ENCODE measurements around the gene PPM1M. TPM values are rescaled to one million over a fixed set of nuclear protein-coding genes. Genes with fewer than 3 reads are reported as not detected.

PPM1M gene
- total RNA-seq, 1 donor from 2014 or later, result 59.5 TPM

DNA sequence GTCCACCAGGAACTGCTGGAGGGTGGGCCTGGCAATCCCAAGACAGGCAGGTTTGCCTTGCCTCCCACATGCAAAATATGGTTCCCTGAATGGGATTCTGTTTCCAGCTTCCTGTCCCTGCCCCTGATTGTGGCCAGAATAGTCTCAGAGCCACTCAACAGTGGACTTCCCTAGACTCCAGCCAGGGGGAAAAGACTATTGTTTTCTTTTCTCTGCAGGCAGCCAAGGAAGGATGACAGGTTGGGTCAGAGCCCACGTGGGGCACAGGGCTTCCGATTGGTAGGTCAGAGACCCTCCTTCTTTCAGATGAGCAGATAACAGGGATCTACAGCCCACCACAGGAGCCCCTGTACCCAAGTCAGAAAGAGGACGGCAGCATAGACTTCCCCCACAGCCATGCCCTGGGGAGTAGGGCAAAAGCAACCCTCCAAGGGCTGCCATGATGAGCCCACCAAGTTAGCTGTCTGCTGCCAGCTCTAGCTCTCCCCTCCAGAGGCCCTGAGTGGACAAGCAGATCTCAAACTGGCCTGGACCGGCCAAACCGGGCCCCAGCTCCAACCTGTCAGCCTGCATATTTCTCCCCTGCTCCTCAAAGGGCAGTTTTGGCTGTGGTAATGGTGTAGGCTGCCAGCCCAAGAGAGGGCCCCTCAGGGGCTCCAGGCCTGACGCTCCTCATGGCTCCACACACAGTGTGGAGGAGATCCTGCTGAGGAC is 26.5 kb upstream of the PPM1M start:
- intact Hi-C loops (cut with micrococcal nuclease), result no loop called here
- Mint-ChIP-seq H3K27me3 (ENCODE audit: insufficient read depth) (no peaks in the 10 kb centered on the region), H3K4me1 (ENCODE audit: low read depth) (peaks cover 83% of the 10 kb centered on the region), H3K27ac (no peak overlapping the region), H3K4me3 (no peak overlapping the region), H3K36me3 (ENCODE audit: low read depth) (peaks cover 17% of the 10 kb centered on the region), H3K9me3 (no peaks in the 10 kb centered on the region)
- no peak for DNase-seq (ENCODE audit: low spot score)

GRCh38 chr3:52220380-52221026 is 25.1 kb upstream of the PPM1M start:
- DNase-seq (ENCODE audit: low spot score), result peak; percentile 78
- intact Hi-C loops (cut with micrococcal nuclease), result loop anchor here (1.0 to 5.0 kb wide), 4 partner anchors 19 to 227 kb away; partner anchors contain the start of genes SEMA3G and TWF2

GRCh38 chr3:52221141-52221562 is 24.4 kb upstream of the PPM1M start:
- no peak overlapping the region for H3K27ac Mint-ChIP-seq
- DNase-seq (ENCODE audit: low spot score), result no peak
- peaks cover 7% of the 10 kb centered on the region for H3K36me3 Mint-ChIP-seq (ENCODE audit: low read depth)
- H3K4me1 Mint-ChIP-seq (ENCODE audit: low read depth), result peaks cover 93% of the 10 kb centered on the region
- H3K4me3 Mint-ChIP-seq, result no peak overlapping the region
- no peaks in the 10 kb centered on the region for H3K27me3 Mint-ChIP-seq (ENCODE audit: insufficient read depth)
- intact Hi-C loops (cut with micrococcal nuclease), result loop anchor here (5.0 kb wide), 2 partner anchors 219 to 226 kb away; partner anchors contain the start of gene SEMA3G
- H3K9me3 Mint-ChIP-seq, result no peaks in the 10 kb centered on the region

More at GRCh38 chr3:52220380-52221026, 25.1 kb upstream of the PPM1M start:
- H3K27me3 Mint-ChIP-seq (ENCODE audit: insufficient read depth), result no peaks in the 10 kb centered on the region
- H3K36me3 Mint-ChIP-seq (ENCODE audit: low read depth), result peaks cover 8% of the 10 kb centered on the region
- H3K9me3 Mint-ChIP-seq, result no peaks in the 10 kb centered on the region
- peak overlapping the region; percentile 55 for H3K27ac Mint-ChIP-seq
- H3K4me1 Mint-ChIP-seq (ENCODE audit: low read depth), result peaks cover 89% of the 10 kb centered on the region
- H3K4me3 Mint-ChIP-seq, result peak overlapping the region; percentile 30

- peak; percentile 57 for DNase-seq (ENCODE audit: low spot score)
- peak overlapping the region; percentile 75 for H3K27ac Mint-ChIP-seq
- H3K27me3 Mint-ChIP-seq (ENCODE audit: insufficient read depth), result no peaks in the 10 kb centered on the region
- peaks cover 3% of the 10 kb centered on the region for H3K36me3 Mint-ChIP-seq (ENCODE audit: low read depth)
- peak overlapping the region; percentile 76 for H3K4me3 Mint-ChIP-seq
- peaks cover 93% of the 10 kb centered on the region for H3K4me1 Mint-ChIP-seq (ENCODE audit: low read depth)
- intact Hi-C loops (cut with micrococcal nuclease), result loop anchor here (5.0 kb wide), 2 partner anchors 219 to 226 kb away; partner anchors contain the start of gene SEMA3G
- H3K9me3 Mint-ChIP-seq, result no peaks in the 10 kb centered on the region
These were observed 23.8 kb upstream of the PPM1M start for GRCh38 chr3:52221563-52222318.

DNA sequence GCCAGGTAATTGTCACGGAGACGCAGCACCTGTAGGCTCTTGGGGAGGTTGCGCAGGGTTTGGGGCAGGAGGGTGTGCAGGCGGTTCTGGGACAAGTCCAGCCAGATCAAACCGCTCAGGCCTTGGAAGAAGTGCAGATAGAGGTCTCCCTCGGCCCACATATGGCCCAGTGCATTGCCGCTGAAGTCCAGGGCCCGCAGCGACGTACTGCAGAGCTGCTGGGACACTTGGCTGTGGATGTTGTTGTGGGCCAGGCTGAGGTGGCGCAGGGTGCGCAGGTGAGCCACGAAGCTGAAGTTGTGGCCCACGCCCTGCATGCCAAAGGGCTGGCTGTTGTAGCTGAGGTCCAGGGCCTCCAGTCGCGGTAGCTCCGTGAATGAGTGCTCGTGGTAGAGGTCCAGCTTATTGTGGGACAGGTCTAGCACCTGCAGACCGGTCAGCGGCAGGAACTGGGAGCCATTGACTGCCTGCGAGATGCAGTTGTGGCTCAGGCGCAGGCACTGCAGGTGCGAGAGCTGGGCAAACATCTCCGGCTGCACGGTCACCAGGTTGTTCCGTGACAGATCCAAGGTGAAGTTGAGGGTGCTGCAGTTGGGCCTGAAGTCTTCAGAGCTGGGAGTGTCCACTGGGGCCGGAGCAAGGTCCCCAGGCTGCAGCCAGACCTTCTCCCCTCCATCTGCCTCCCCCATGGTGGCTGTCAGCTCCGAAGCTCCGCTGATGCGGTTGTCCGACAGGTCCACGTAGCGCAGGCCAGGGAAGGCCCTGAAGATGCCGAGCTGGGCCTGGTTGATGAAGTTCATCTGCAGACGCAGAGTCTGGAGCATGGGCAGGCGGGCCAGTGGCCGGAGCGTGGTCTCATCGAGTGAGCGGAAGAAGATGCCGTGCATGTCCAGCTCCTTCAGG is 23.0 kb upstream of the PPM1M start:
- H3K36me3 Mint-ChIP-seq (ENCODE audit: low read depth), result peaks cover under 1% of the 10 kb centered on the region
- DNase-seq (ENCODE audit: low spot score), result no peak
- peak overlapping the region; percentile 76 for H3K4me3 Mint-ChIP-seq
- peaks cover 88% of the 10 kb centered on the region for H3K4me1 Mint-ChIP-seq (ENCODE audit: low read depth)
- intact Hi-C loops (cut with micrococcal nuclease), result loop anchor here (5.0 kb wide), 2 partner anchors 220 to 225 kb away; partner anchors contain the start of gene SEMA3G
- no peaks in the 10 kb centered on the region for H3K27me3 Mint-ChIP-seq (ENCODE audit: insufficient read depth)
- peak overlapping the region; percentile 75 for H3K27ac Mint-ChIP-seq
- no peaks in the 10 kb centered on the region for H3K9me3 Mint-ChIP-seq

DNA sequence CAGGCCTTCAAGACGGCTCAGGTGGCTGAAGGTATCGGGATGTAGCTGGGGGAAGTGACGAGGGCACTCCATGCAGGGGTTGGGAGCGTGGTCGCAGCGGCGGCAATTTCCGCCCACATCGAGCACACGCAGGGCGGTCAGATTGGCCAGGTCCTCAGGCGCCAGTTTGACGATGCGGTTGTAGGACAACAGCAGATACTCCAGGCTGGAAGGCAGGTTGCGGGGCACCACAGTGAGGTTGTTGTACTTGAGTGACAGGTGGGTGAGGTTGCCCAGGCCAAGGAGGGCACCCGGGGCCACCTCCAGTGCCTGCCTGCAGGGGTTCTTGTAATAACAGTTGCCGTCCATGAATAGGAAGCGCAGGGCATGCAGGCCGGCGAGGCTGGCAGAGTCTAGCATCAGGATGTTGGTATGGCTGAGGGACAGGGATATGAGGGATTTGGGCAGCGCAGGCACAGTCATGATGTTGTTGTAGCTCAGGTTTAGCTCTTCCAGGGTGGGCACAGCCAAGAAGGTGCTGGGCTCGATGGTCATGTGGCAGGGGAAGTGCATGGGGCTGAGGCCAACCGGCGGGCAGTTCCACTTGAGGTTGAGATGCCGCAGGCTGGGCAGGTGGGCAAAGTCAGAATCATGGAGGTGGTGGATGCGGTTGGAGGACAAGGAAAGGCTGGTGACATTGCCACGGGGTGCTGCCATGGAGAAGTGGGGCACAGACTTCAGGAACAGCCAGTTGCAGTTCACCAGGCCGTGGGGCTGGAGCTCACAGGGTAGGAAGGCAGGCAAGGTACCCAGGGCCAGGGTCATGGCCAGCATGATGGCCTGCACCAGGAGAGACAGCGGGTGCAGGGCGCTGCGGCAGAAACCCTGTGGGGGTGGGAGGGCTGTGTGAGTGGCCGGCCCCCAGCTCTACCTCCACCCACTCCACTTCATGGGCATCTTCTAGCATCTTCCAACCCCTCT is 21.8 kb upstream of the PPM1M start:
- intact Hi-C loops (cut with micrococcal nuclease), result loop anchor here (5.0 kb wide), 2 partner anchors 221 to 224 kb away; partner anchors contain the start of gene SEMA3G
- Mint-ChIP-seq H3K4me3 (peak overlapping the region; percentile 28), H3K9me3 (no peaks in the 10 kb centered on the region), H3K4me1 (ENCODE audit: low read depth) (peaks cover 76% of the 10 kb centered on the region), H3K27me3 (ENCODE audit: insufficient read depth) (no peaks in the 10 kb centered on the region), H3K36me3 (ENCODE audit: low read depth) (peaks cover 4% of the 10 kb centered on the region), H3K27ac (peak overlapping the region; percentile 70)
- no peak for DNase-seq (ENCODE audit: low spot score)

- DNase-seq (ENCODE audit: low spot score), result no peak
- Mint-ChIP-seq H3K9me3 (no peaks in the 10 kb centered on the region), H3K4me3 (peak within 1 kb of the TSS; percentile 3), H3K27ac (peak within 1 kb of the TSS; percentile 85), H3K27me3 (ENCODE audit: insufficient read depth) (no peaks in the 10 kb centered on the region), H3K36me3 (ENCODE audit: low read depth) (peaks cover 11% of the 10 kb centered on the region), H3K4me1 (ENCODE audit: low read depth) (peaks cover 59% of the 10 kb centered on the region)
- intact Hi-C loops (cut with micrococcal nuclease), result no loop called here
These were observed 19.9 kb upstream of the PPM1M start, which contains the start of gene TLR9 for GRCh38 chr3:52225452-52226228. TSS of gene TLR9 (minus strand) at chr3:52225645. CDS start at chr3:52225529, 116 bp downstream.

DNA sequence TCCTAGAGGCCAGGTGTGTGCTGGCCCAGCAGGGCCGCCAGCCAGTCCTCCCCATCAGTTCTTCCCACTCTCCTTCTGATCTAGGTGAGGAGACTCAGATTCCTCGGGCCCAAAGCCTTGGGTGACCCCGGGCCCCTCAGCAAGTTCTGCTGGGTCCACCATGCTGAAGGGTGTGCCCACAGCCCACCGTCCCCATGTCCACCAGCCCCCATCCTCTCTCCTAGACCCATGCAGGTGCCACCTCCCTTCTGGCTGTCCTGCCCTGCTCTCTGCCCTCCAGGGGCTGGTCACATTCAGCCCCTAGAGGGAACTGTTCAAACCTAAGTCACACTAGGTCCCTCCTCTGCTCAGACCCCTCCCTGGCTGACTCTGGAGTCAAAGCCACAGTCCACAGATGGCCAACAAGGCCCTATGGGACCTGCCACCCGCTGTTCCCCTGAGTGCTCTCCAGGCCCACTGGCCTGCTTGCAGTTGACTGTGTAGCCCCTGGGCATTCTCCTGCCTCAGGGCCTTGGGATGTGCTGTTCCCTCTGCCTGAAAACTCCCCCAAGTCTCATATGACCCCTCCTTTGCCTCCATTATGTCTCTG is 19.2 kb upstream of the PPM1M start:
- Mint-ChIP-seq H3K9me3 (no peaks in the 10 kb centered on the region), H3K4me3 (peak overlapping the region; percentile 3), H3K4me1 (ENCODE audit: low read depth) (peaks cover 55% of the 10 kb centered on the region), H3K27ac (peak overlapping the region; percentile 85), H3K36me3 (ENCODE audit: low read depth) (peaks cover 12% of the 10 kb centered on the region), H3K27me3 (ENCODE audit: insufficient read depth) (no peaks in the 10 kb centered on the region)
- DNase-seq (ENCODE audit: low spot score), result no peak
- intact Hi-C loops (cut with micrococcal nuclease), result no loop called here

DNA sequence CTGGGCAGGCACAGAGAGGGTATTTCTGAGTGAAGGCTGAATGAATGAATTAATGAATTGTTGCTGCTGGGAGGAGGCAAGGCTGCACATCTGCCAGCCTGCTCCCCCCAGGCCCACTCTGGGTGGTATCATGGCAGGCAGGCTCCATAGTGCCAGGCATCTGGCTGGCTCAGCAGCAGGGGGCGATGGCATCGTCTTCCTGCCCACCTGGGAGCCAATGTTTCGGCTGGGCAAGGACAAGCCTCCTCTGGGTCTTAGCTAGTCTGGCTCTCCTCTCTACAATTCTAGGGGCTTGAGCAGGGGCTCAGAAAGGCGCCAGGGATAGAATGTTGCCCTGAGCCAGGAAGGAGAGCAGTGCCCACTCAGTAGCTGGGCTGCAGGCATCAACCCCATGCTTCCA is 18.4 kb upstream of the PPM1M start:
- no peak overlapping the region for H3K4me3 Mint-ChIP-seq
- intact Hi-C loops (cut with micrococcal nuclease), result no loop called here
- no peak for DNase-seq (ENCODE audit: low spot score)
- H3K9me3 Mint-ChIP-seq, result no peaks in the 10 kb centered on the region
- H3K27me3 Mint-ChIP-seq (ENCODE audit: insufficient read depth), result no peaks in the 10 kb centered on the region
- peak overlapping the region; percentile 85 for H3K27ac Mint-ChIP-seq
- peaks cover 16% of the 10 kb centered on the region for H3K36me3 Mint-ChIP-seq (ENCODE audit: low read depth)
- peaks cover 55% of the 10 kb centered on the region for H3K4me1 Mint-ChIP-seq (ENCODE audit: low read depth)

DNA sequence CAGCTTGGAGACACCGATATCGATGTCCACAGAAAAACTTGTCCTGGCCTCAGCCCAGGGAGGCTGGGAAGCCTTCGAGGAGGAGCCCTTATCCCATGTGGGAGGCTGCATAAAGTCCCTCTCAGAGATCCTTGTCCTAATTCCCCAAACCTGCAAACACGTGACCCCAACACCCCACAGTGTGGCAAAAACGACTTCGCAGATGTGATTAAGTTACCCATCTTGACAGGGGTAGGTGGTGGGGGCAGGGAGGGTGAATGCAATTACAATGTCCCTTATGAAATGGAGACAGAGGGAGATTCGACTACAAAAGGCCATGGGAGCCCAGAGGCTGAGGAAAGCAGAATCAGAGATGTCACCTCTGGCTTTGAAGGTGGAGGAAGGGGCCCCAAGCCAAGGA is 17.8 kb upstream of the PPM1M start:
- H3K4me1 Mint-ChIP-seq (ENCODE audit: low read depth), result peaks cover 53% of the 10 kb centered on the region
- no peaks in the 10 kb centered on the region for H3K9me3 Mint-ChIP-seq
- H3K36me3 Mint-ChIP-seq (ENCODE audit: low read depth), result peaks cover 16% of the 10 kb centered on the region
- peak overlapping the region; percentile 29 for H3K27ac Mint-ChIP-seq
- H3K4me3 Mint-ChIP-seq, result no peak overlapping the region
- no peaks in the 10 kb centered on the region for H3K27me3 Mint-ChIP-seq (ENCODE audit: insufficient read depth)
- no peak for DNase-seq (ENCODE audit: low spot score)
- intact Hi-C loops (cut with micrococcal nuclease), result no loop called here
